ENCODE measurements around the gene SPG7.

- TF ChIP-seq CTCF (IDR thresholded peaks at IDR 0.05) (no peak), POLR2AphosphoS5 (IDR thresholded peaks at IDR 0.05; ENCODE audit: insufficient read depth in 1 of 2, low read depth in 1 of 2) (no peak), POLR2A (IDR thresholded peaks at IDR 0.05) (no peak)
Measured at GRCh38 chr16:89567656-89568594, 59.7 kb downstream of the SPG7 start.

Data from vagina (tissue), 2 donors.